Activated CD8-positive, alpha-beta memory T cell treated with anti-CD3 and anti-CD28 coated beads, Interleukin-2, amount 10 ng/mL, durations not matched to agents 7 days and 5 days (primary cell): ENCODE measurements around the gene APOA1. TPM values are rescaled to one million over a fixed set of nuclear protein-coding genes. Genes with fewer than 3 reads are reported as not detected.
A peak's percentile ranks its signal among the peaks of the same experiment; 100 is the strongest.
"Not testable (repeated sequence)": the region's sequence is repeated elsewhere in the genome, so short reads cannot be mapped to it uniquely, and the experiment has no call there.

ENCODE experiments used
- ATAC-seq: fragments of 150-1000 bp; cut with Tn5 transposase; one replicate; pipeline ENCODE4 v1.10.0; 2021; ENCODE audit warnings: moderate library complexity
- CTCF ChIA-PET: fragments of 350-600 bp; sonication (Branson Sonifier 250); formaldehyde crosslinking; loops from one replicate; lab custom pipeline; 2021; ENCODE audit warnings: antibody characterized with exemption; lab: Charles Lee
- DNase-seq: peaks from one replicate; pipeline ENCODE4 v3.0.0-alpha.2; 2020
- H3K27ac Mint-ChIP-seq: one replicate; pipeline ENCODE4 v1.8.0; 2021; ENCODE audit warnings: mild to moderate bottlenecking, mixed read lengths
- H3K27me3 Mint-ChIP-seq: one replicate; pipeline ENCODE4 v1.8.0; 2021; ENCODE audit warnings: mixed read lengths
- H3K36me3 Mint-ChIP-seq: one replicate; pipeline ENCODE4 v1.8.0; 2021; ENCODE audit warnings: mild to moderate bottlenecking, mixed read lengths
- H3K4me1 Mint-ChIP-seq: one replicate; pipeline ENCODE4 v1.8.0; 2021; ENCODE audit warnings: mixed read lengths
- H3K4me3 Mint-ChIP-seq: one replicate; pipeline ENCODE4 v1.8.0; 2021; ENCODE audit warnings: mild to moderate bottlenecking, moderate library complexity, mixed read lengths
- H3K9me3 Mint-ChIP-seq: one replicate; pipeline ENCODE4 v1.8.0; 2022; ENCODE audit warnings: low read depth, mixed read lengths
- total RNA-seq, 2 experiments: library from RNA; stranded (reverse); gene quantifications; one replicate each; pipeline ENCODE4 v1.2.3, GENCODE V29; 2021

Gene APOA1
- total RNA-seq, 2 experiments from 2014 or later = 0.23 TPM; not detected in 1

DNA sequence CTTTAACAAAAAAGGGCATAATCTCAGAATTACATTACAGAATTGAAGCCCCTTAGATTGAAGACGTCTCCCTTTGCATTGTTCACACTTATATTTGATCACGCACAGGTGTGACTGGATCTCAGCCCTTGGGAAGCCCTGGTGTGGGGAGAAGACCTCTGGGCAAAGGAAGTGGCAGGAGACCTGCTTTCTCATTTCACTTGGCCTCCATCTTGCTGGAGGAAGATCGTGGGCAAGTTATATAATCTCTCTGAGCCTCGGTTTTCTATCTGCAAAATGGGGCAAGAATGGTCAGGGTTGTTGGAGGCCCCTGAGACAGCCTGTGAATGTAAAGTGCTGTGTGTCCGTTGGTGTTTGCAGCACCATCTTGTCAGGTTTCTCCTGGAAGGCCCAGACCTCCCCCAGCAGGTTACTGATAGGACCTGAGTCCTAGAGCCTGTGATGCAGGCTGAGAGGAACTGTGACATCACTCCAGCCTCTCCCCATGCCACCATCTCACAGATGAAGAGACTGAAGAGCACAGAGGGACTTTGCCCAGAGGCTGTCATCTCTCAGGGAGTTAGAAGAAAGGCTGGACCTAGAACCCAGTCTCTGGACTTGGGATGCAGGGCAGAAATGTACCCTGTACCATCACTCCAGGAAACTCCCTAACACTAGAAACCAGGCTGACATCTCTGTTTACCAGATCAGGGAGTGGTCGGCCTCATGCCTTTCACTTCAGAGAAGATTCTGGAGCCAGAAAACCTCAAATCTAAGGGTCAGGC lies 1.1 kb upstream of the APOA1 start:
- peaks cover 1% of the 10 kb centered on the region for H3K36me3 Mint-ChIP-seq
- peaks cover 12% of the 10 kb centered on the region for H3K4me1 Mint-ChIP-seq
- no peaks in the 10 kb centered on the region for H3K9me3 Mint-ChIP-seq
- H3K27me3 Mint-ChIP-seq = no peaks in the 10 kb centered on the region
- H3K4me3 Mint-ChIP-seq = no peak overlapping the region
- no peak for ATAC-seq
- DNase-seq = no peak
- CTCF ChIA-PET = interaction anchor here (1.4 to 7.5 kb wide), 5 partner anchors 13 to 51 kb away, joined by 3 to 145 read pairs (median 5); partner anchors contain the start of genes APOA5 and ZPR1
- no peak overlapping the region for H3K27ac Mint-ChIP-seq

DNA sequence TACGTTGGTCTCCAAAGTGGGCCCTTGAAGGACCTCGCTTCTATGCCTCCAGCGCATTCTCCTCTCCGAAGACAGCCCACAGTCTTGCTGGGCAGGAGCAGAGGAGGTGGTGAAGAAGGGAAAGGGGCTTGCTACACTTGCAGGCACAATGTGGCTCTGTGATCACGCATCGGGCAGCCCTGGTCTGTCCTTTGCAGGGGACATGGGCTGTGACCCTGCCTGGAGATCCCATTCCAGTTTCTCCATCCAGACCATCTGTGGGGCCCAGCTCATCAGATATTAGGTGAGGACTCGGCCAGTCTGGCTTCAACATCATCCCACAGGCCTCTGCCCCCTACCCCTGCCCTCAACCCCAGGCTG lies 810 bp downstream of the APOA1 start:
- no peaks in the 10 kb centered on the region for H3K36me3 Mint-ChIP-seq
- H3K27me3 Mint-ChIP-seq = no peaks in the 10 kb centered on the region
- ATAC-seq = no peak
- no peak overlapping the region for H3K27ac Mint-ChIP-seq
- H3K9me3 Mint-ChIP-seq = no peaks in the 10 kb centered on the region
- CTCF ChIA-PET = interaction anchor here (0.6 to 7.5 kb wide), 40 partner anchors 9 to 395 kb away, joined by 3 to 187 read pairs (median 6); partner anchors contain the start of genes APOA5, BUD13, PAFAH1B2 and SIK3
- H3K4me3 Mint-ChIP-seq = no peak overlapping the region
- no peak for DNase-seq
- H3K4me1 Mint-ChIP-seq = peaks cover 12% of the 10 kb centered on the region

DNA sequence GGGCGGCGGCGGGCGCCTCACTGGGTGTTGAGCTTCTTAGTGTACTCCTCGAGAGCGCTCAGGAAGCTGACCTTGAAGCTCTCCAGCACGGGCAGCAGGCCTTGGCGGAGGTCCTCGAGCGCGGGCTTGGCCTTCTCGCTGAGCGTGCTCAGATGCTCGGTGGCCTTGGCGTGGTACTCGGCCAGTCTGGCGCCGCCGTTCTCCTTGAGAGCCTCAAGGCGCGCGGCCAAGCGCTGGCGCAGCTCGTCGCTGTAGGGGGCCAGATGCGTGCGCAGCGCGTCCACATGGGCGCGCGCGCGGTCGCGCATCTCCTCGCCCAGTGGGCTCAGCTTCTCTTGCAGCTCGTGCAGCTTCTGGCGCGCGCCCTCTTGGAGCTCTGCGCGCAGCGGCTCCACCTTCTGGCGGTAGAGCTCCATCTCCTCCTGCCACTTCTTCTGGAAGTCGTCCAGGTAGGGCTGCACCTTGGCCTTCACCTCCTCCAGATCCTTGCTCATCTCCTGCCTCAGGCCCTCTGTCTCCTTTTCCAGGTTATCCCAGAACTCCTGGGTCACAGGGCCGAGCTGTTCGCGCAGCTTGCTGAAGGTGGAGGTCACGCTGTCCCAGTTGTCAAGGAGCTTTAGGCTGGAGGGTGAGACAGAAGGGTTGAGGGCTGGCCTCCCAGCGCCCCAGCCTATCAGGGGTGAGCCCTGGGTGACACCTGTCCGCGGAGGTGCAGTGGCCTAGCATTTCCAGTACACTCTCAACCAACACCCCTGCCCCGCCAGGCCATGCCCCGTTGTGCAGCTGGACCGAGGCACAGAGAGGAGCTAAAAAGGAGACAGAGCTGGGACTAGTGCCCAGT lies 1.4 kb downstream of the APOA1 start:
- CTCF ChIA-PET = interaction anchor here (0.6 to 7.5 kb wide), 58 partner anchors 9 to 395 kb away, joined by 3 to 187 read pairs (median 4); partner anchors contain the start of genes APOA5, BUD13, PAFAH1B2 and SIK3
- ATAC-seq = peak; percentile 96
- Mint-ChIP-seq H3K4me3 (peak overlapping the region; percentile 71), H3K4me1 (peaks cover 12% of the 10 kb centered on the region), H3K27me3 (no peaks in the 10 kb centered on the region), H3K36me3 (no peaks in the 10 kb centered on the region), H3K27ac (peak overlapping the region; percentile 61), H3K9me3 (no peaks in the 10 kb centered on the region)
- peak; percentile 92 for DNase-seq

DNA sequence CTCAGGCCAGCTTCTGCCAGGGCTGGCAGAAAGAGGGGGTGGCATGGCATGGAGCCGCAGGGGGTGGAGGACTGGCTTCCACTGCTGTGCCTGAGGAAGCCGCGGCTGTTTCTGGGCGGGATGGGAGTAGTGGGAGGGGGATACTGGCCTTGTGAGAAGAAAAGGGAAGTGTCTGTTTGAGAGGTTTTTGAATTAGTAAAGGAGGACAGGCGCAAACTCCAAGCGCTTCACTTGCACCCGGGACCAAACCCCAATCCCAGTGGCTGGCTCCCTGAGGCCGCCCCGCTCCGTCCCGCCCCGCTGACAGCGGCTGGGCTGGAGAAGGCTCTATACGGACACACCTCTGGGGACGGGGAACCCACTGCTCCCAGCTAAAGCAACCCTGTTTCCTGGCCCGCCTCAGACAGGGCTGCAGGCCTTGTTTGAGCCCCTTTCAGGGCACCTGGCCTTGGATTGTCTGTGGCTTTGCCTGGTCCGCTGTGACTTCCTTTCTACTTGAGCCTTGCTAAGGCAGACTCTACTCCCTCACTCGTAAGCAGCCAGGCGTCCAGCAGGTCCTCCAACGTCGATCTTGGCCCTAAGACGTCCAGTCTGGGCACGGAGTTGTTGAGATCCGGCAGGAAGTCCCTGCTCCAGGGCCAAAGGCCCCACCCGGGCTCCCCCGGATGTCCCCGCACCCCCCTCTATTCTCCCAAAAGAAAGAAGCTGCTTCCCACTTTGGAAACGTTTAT lies 2.2 kb downstream of the APOA1 start:
- no peaks in the 10 kb centered on the region for H3K9me3 Mint-ChIP-seq
- no peaks in the 10 kb centered on the region for H3K27me3 Mint-ChIP-seq
- peak overlapping the region; percentile 61 for H3K27ac Mint-ChIP-seq
- no peak for ATAC-seq
- DNase-seq = no peak
- CTCF ChIA-PET = interaction anchor here (0.5 to 7.5 kb wide), 55 partner anchors 8 to 396 kb away, joined by 3 to 187 read pairs (median 4); partner anchors contain the start of genes APOA5, BUD13, PAFAH1B2 and SIK3
- peaks cover 12% of the 10 kb centered on the region for H3K4me1 Mint-ChIP-seq
- peak overlapping the region; percentile 71 for H3K4me3 Mint-ChIP-seq
- no peaks in the 10 kb centered on the region for H3K36me3 Mint-ChIP-seq

- not testable (repeated sequence) for H3K36me3 Mint-ChIP-seq, DNase-seq, H3K9me3 Mint-ChIP-seq, ATAC-seq, H3K27me3 Mint-ChIP-seq, H3K27ac Mint-ChIP-seq
- peaks cover 12% of the 10 kb centered on the region for H3K4me1 Mint-ChIP-seq
- CTCF ChIA-PET = interaction anchor here (0.5 to 7.5 kb wide), 10 partner anchors 10 to 396 kb away, joined by 3 to 187 read pairs (median 4); partner anchors contain the start of genes APOA5, PAFAH1B2 and ZPR1
- H3K4me3 Mint-ChIP-seq = peak overlapping the region; percentile 17
These were observed 2.8 kb downstream of the APOA1 start for GRCh38 chr11:116834535-116835041.

DNA sequence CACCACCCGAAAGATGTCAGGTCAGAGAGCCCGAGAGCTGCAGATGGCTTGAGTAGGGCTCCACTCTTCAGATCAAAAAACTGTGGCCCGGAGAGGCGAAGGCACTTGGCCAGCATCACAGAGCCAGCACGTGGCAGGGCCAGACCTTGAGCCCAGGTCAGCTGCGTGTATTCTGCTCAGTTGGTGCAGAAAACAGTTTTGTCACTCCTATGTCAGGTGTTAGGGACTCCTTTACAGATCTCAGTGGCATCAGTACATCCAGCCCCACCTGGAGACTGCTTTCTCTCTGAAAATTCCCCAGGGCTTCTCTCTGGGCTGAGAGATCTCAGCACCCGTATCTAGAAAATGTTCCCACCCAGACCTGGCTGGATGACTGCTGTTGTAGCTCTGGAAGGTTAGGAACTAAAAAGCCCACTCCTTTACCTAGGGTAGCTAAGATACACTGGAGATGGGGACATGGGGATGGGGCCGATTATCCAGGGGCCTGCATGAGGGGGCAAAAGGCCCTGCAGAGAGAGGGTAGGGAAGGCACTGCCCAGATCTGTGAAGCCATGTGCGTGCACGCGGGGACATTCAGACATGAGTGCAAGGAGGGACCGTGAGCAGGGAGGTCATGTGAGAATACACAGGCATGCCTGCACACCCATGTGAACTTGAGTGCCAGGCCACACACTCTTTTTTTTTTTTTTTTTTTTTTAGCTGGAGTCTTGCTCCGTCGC lies 3.4 kb downstream of the APOA1 start:
- Mint-ChIP-seq H3K27me3 (no peaks in the 10 kb centered on the region), H3K4me3 (no peak overlapping the region), H3K36me3 (no peaks in the 10 kb centered on the region), H3K4me1 (peaks cover 12% of the 10 kb centered on the region), H3K9me3 (no peaks in the 10 kb centered on the region), H3K27ac (no peak overlapping the region)
- ATAC-seq (no peak), DNase-seq (no peak)
- CTCF ChIA-PET = interaction anchor here (0.6 to 7.5 kb wide), 5 partner anchors 10 to 272 kb away, joined by 3 to 187 read pairs (median 5); partner anchors contain the start of genes APOA5 and ZPR1

DNA sequence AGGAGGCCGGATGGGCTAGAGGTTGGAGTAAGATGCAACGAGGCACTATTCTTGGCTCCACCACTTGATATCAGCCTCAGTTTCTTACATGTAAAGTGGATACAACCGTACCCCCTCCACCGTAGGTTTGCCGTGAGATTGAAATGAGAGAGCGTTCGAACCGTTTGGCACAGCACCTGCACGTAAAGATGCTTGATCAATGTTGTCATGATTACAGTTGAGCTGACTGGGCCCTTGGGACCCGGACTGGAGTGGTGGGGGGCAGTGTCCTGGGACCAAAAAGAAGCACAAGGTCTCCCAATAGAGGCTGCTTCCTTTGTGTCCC lies 4.0 kb downstream of the APOA1 start:
- Mint-ChIP-seq H3K9me3 (no peaks in the 10 kb centered on the region), H3K27me3 (no peaks in the 10 kb centered on the region), H3K4me1 (peaks cover 12% of the 10 kb centered on the region), H3K27ac (no peak overlapping the region), H3K36me3 (no peaks in the 10 kb centered on the region), H3K4me3 (no peak overlapping the region)
- no peak for ATAC-seq
- no peak for DNase-seq
- CTCF ChIA-PET = interaction anchor here (0.9 to 7.5 kb wide), 5 partner anchors 12 to 272 kb away, joined by 3 to 187 read pairs (median 5); partner anchors contain the start of genes APOA5 and ZPR1

DNA sequence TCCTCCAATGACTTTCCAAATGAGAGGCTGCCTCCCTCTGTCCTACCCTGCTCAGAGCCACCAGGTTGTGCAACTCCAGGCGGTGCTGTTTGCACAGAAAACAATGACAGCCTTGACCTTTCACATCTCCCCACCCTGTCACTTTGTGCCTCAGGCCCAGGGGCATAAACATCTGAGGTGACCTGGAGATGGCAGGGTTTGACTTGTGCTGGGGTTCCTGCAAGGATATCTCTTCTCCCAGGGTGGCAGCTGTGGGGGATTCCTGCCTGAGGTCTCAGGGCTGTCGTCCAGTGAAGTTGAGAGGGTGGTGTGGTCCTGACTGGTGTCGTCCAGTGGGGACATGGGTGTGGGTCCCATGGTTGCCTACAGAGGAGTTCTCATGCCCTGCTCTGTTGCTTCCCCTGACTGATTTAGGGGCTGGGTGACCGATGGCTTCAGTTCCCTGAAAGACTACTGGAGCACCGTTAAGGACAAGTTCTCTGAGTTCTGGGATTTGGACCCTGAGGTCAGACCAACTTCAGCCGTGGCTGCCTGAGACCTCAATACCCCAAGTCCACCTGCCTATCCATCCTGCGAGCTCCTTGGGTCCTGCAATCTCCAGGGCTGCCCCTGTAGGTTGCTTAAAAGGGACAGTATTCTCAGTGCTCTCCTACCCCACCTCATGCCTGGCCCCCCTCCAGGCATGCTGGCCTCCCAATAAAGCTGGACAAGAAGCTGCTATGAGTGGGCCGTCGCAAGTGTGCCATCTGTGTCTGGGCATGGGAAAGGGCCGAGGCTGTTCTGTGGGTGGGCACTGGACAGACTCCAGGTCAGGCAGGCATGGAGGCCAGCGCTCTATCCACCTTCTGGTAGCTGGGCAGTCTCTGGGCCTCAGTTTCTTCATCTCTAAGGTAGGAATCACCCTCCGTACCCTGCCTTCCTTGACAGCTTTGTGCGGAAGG lies 4.8 kb downstream of the APOA1 start:
- Mint-ChIP-seq H3K27me3 (no peaks in the 10 kb centered on the region), H3K9me3 (no peaks in the 10 kb centered on the region), H3K4me1 (peaks cover 12% of the 10 kb centered on the region), H3K27ac (no peak overlapping the region), H3K4me3 (no peak overlapping the region), H3K36me3 (no peaks in the 10 kb centered on the region)
- ATAC-seq = no peak
- CTCF ChIA-PET = interaction anchor here (0.9 to 7.5 kb wide), 4 partner anchors 11 to 229 kb away, joined by 3 to 187 read pairs (median 74); partner anchors contain the start of genes APOA5 and ZPR1
- no peak for DNase-seq

GRCh38 chr11:116831790-116832349 lies 5.6 kb downstream of the APOA1 start:
- no peak overlapping the region for H3K4me3 Mint-ChIP-seq
- no peaks in the 10 kb centered on the region for H3K27me3 Mint-ChIP-seq
- no peaks in the 10 kb centered on the region for H3K9me3 Mint-ChIP-seq
- no peaks in the 10 kb centered on the region for H3K36me3 Mint-ChIP-seq
- CTCF ChIA-PET = interaction anchor here (1.0 to 7.5 kb wide), 4 partner anchors 19 to 230 kb away, joined by 3 to 187 read pairs (median 74); partner anchors contain the start of genes APOA5 and ZPR1
- no peak overlapping the region for H3K27ac Mint-ChIP-seq
- peaks cover 12% of the 10 kb centered on the region for H3K4me1 Mint-ChIP-seq
- ATAC-seq (no peak), DNase-seq (no peak)

- peaks cover 5% of the 10 kb centered on the region for H3K4me1 Mint-ChIP-seq
- no peak overlapping the region for H3K4me3 Mint-ChIP-seq
- DNase-seq = no peak
- no peak for ATAC-seq
- CTCF ChIA-PET = interaction anchor here (0.9 to 7.3 kb wide), 3 partner anchors 39 to 276 kb away, joined by 3 to 187 read pairs (median 7); partner anchors contain the start of genes APOA5 and ZPR1
- no peaks in the 10 kb centered on the region for H3K9me3 Mint-ChIP-seq
- no peak overlapping the region for H3K27ac Mint-ChIP-seq
- no peaks in the 10 kb centered on the region for H3K27me3 Mint-ChIP-seq
- no peaks in the 10 kb centered on the region for H3K36me3 Mint-ChIP-seq
These were observed 7.1 kb downstream of the APOA1 start for GRCh38 chr11:116830184-116830912.
